Keratinocyte (primary cell): ENCODE data around the gene RENBP. TPM values are rescaled to one million over a fixed set of nuclear protein-coding genes. Genes with fewer than 3 reads are reported as not detected.

Experiments
- DNase-seq: peaks from one replicate; pipeline ENCODE4 v3.0.0-alpha.2; 2011; ENCODE audit warnings: low read depth, missing footprints, low spot score
- FAIRE-seq: peaks from 2 replicates; lab custom pipeline; 2011; peaks lifted over from hg19 to GRCh38; lab: Jason Lieb, UNC
- H2AFZ ChIP-seq: 2 replicates; pipeline ENCODE4 v1.6.0; 2012; ENCODE audit warnings: low read length, control low read depth, inconsistent platforms; ENCODE audit not compliant: control insufficient read depth
- H3K27ac ChIP-seq: 2 replicates; pipeline ENCODE4 v1.5.1; 2011; ENCODE audit warnings: low read length; ENCODE audit not compliant: control insufficient read depth, insufficient read depth
- H3K27me3 ChIP-seq: 3 replicates; pipeline ENCODE4 v1.6.0; 2011; ENCODE audit warnings: low read length; ENCODE audit not compliant: control insufficient read depth, insufficient read depth; ENCODE audit errors: extremely low read depth
- H3K36me3 ChIP-seq, 2 experiments: 2 replicates in 1 of 2; 3 replicates in 1 of 2; pipeline ENCODE4 v1.5.1; 2011; ENCODE audit warnings: low read length in 2 of 2, mild to moderate bottlenecking in 1 of 2; ENCODE audit not compliant: control insufficient read depth in 2 of 2, insufficient read depth in 2 of 2; ENCODE audit errors: extremely low read depth in 1 of 2
- H3K4me1 ChIP-seq: 3 replicates; pipeline ENCODE4 v1.5.1; 2011; ENCODE audit warnings: low read length; ENCODE audit not compliant: control insufficient read depth, insufficient read depth; ENCODE audit errors: extremely low read depth
- H3K4me2 ChIP-seq: 3 replicates; pipeline ENCODE4 v1.6.0; 2011; ENCODE audit warnings: low read depth, low read length; ENCODE audit not compliant: control insufficient read depth, insufficient read depth; ENCODE audit errors: extremely low read depth
- H3K4me3 ChIP-seq, 3 experiments: fragments of 200-600 bp in 1 of 3; sonication (generic) in 1 of 3; 2 replicates in 2 of 3; 3 replicates in 1 of 3; pipeline ENCODE4 v1.5.1; 2011 to 2016; ENCODE audit warnings: low read length in 3 of 3, mild to moderate bottlenecking in 3 of 3, control low read depth in 2 of 3, inconsistent platforms in 1 of 3, low read depth in 1 of 3, mixed read lengths in 1 of 3, mixed run types in 1 of 3, moderate library complexity in 1 of 3; ENCODE audit not compliant: control insufficient read depth in 2 of 3, insufficient read depth in 2 of 3; ENCODE audit errors: extremely low read depth in 1 of 3
- H3K79me2 ChIP-seq: 2 replicates; pipeline ENCODE4 v1.6.0; 2012; ENCODE audit warnings: low read length; ENCODE audit not compliant: control insufficient read depth, insufficient read depth
- H3K9ac ChIP-seq: 3 replicates; pipeline ENCODE4 v1.6.0; 2011; ENCODE audit warnings: low read length; ENCODE audit not compliant: control insufficient read depth, insufficient read depth; ENCODE audit errors: extremely low read depth
- H3K9me1 ChIP-seq: 3 replicates; pipeline ENCODE4 v1.6.0; 2011; ENCODE audit warnings: low read length; ENCODE audit not compliant: control insufficient read depth, insufficient read depth; ENCODE audit errors: extremely low read depth
- H3K9me3 ChIP-seq: 2 replicates; pipeline ENCODE4 v1.5.1; 2012; ENCODE audit warnings: low read depth, low read length; ENCODE audit not compliant: control insufficient read depth
- H4K20me1 ChIP-seq: 3 replicates; pipeline ENCODE4 v1.6.0; 2011; ENCODE audit warnings: low read length; ENCODE audit not compliant: control insufficient read depth, insufficient read depth; ENCODE audit errors: extremely low read depth
- EZH2 ChIP-seq: IDR thresholded peaks from one replicate; pipeline ENCODE4 v1.6.1; 2012; ENCODE audit warnings: inconsistent platforms, mild to moderate bottlenecking, low read length, moderate library complexity
- dilution Hi-C: fragments of 300-500 bp; cut with MboI; formaldehyde crosslinking; loops from one replicate; pipeline ENCODE4 v1.7.0; 2020; ENCODE audit warnings: low sequenced_read_pairs; ENCODE audit not compliant: extremely low pct_ligation_motif_present
- polyA plus RNA-seq, 5 experiments: library from polyadenylated mRNA; depleted of rRNA in 3 of 5; stranded (reverse) in 3 of 5; stranded (forward) in 1 of 5; unstranded in 1 of 5; fragments of >200 nt; gene quantifications; 1 replicate in 1 of 5; 2 replicates in 3 of 5; 3 replicates in 1 of 5; pipeline versions ENCODE4 v1.2.1 to v1.2.3, GENCODE V29; 2011 to 2012; ENCODE audit warnings: missing spikeins in 2 of 5, low read depth in 1 of 5, low replicate concordance in 1 of 5
- TF ChIP-seq, protein P1 (sequence below), 3 experiments: IDR thresholded peaks in 1 of 3; conservative IDR thresholded peaks in 1 of 3; optimal IDR thresholded peaks in 1 of 3; 2 replicates in 2 of 3; 3 replicates in 1 of 3; pipeline versions ENCODE3 to v1.5.1; 2011; ENCODE audit warnings: low read length in 3 of 3, mild to moderate bottlenecking in 3 of 3, moderate library complexity in 2 of 3, control low read depth in 1 of 3, inconsistent platforms in 1 of 3; ENCODE audit not compliant: insufficient read depth in 2 of 3; ENCODE audit errors: extremely low read depth in 1 of 3

The RENBP gene
- polyA plus RNA-seq, 1 donor (not counting 4 experiments of a cell fraction or from before 2014, with no cell fraction given): 0.16 TPM

DNA sequence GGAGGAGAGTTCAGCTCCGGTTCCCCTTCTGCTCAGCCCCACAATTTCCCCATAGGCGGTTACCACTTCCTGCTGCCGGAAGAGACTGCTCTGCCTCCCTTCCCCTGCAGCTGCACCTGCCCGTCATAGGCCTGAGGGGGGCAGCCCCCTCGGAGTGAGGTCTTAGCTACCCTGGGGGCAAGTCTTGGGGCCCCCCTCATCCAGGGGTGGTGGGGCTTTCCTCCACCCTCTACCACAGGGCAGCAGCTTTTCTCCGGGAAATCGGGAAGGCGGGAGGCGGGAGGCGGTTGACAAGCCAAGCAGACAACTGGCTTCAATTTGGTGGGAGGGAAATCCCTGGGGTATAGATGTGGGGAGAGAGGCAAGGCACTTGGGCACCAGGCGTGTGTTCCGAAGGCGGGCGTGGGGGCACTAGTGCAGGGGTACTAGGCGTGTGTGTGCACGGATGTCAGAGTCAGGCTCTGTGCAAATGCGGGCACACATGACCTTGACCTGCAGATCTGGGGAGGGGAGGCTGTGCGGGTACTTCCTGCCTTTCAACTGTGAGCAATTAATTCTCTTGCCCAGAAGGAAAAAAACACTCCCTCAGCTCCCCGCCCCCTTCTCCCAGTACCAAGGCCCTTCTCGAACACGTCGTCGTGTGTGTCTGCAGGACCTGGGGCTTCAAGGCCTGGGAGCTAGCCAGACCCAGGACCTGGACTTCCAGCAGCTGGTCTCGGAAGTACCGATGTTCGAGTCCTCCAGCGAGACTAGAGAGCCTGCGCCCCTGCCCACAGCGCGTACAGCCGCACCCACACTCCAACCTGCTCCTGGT lies 17.4 kb downstream of the RENBP start:
- Histone ChIP-seq H3K27me3 (no peaks in the 10 kb centered on the region), H3K9me1 (no peaks in the 10 kb centered on the region), H3K9ac (peak overlapping the region; percentile 84), H3K27ac (peak overlapping the region; percentile 78), H3K36me3 (peaks cover 6 to 8% of the 10 kb centered on the region in 2 experiments), H3K9me3 (no peaks in the 10 kb centered on the region), H3K4me2 (peak overlapping the region; percentile 88), H4K20me1 (no peaks in the 10 kb centered on the region), H3K79me2 (peaks cover 3% of the 10 kb centered on the region), H3K4me3 (peak overlapping the region; percentile 41 to 79 (median 62)), H3K4me1 (peaks cover 11% of the 10 kb centered on the region), H2AFZ (no peak overlapping the region)
- no peak for TF ChIP-seq EZH2
- dilution Hi-C loops: no loop called here
- FAIRE-seq (no peak), DNase-seq (no peak)

DNA sequence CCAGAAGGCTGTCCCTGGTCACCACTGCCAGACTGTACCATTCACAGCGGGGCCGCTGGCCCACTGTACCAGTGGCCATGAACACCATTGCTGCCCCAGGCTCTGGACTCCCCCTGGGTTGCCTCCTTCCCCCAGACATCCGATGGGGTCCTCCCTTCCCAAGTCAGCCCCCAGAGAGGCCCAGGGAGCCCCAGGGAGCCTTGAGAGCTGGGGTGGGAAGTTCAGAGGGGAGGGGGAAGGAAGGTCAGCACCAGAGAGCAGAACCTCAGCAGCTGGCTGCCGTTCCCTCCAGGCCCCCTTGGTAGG lies 17.9 kb downstream of the RENBP start:
- no peak for FAIRE-seq
- H3K79me2 ChIP-seq: no peaks in the 10 kb centered on the region
- no peak overlapping the region for H2AFZ ChIP-seq

More for the DNA sequence above, 17.9 kb downstream of the RENBP start:
- Histone ChIP-seq H3K9me3 (no peaks in the 10 kb centered on the region), H3K27ac (no peak overlapping the region), H3K4me3 (no peak overlapping the region), H3K27me3 (no peaks in the 10 kb centered on the region), H3K4me1 (peaks cover 15% of the 10 kb centered on the region), H3K36me3 (peaks cover 6% of the 10 kb centered on the region in 2 experiments), H3K4me2 (no peak overlapping the region), H3K9me1 (no peaks in the 10 kb centered on the region), H3K9ac (no peak overlapping the region), H4K20me1 (no peaks in the 10 kb centered on the region)
- dilution Hi-C loops: no loop called here
- TF ChIP-seq, protein P1, sequence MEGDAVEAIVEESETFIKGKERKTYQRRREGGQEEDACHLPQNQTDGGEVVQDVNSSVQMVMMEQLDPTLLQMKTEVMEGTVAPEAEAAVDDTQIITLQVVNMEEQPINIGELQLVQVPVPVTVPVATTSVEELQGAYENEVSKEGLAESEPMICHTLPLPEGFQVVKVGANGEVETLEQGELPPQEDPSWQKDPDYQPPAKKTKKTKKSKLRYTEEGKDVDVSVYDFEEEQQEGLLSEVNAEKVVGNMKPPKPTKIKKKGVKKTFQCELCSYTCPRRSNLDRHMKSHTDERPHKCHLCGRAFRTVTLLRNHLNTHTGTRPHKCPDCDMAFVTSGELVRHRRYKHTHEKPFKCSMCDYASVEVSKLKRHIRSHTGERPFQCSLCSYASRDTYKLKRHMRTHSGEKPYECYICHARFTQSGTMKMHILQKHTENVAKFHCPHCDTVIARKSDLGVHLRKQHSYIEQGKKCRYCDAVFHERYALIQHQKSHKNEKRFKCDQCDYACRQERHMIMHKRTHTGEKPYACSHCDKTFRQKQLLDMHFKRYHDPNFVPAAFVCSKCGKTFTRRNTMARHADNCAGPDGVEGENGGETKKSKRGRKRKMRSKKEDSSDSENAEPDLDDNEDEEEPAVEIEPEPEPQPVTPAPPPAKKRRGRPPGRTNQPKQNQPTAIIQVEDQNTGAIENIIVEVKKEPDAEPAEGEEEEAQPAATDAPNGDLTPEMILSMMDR (optimal IDR thresholded peaks at IDR 0.05 in 1 of 3, IDR thresholded peaks at IDR 0.05 in 1 of 3, conservative IDR thresholded peaks at IDR 0.05 in 1 of 3; ENCODE audit: extremely low read depth in 1 of 3, insufficient read depth in 2 of 3, low read length in 3 of 3): no peak
- TF ChIP-seq EZH2: no peak
- no peak for DNase-seq
